NK-92 treated with Interleukin-12 subunit alpha and Interleukin-12 subunit beta, amount 100 ng/mL, for 24 hours (cell line): ENCODE results near the gene CDKN2B-AS1.
A peak's percentile ranks its signal among the peaks of the same experiment; 100 is the strongest.

Source experiments
- DNase-seq: peaks from one replicate; lab custom pipeline; 2025; lab: John Stamatoyannopoulos, UW

Gene CDKN2B-AS1

DNA sequence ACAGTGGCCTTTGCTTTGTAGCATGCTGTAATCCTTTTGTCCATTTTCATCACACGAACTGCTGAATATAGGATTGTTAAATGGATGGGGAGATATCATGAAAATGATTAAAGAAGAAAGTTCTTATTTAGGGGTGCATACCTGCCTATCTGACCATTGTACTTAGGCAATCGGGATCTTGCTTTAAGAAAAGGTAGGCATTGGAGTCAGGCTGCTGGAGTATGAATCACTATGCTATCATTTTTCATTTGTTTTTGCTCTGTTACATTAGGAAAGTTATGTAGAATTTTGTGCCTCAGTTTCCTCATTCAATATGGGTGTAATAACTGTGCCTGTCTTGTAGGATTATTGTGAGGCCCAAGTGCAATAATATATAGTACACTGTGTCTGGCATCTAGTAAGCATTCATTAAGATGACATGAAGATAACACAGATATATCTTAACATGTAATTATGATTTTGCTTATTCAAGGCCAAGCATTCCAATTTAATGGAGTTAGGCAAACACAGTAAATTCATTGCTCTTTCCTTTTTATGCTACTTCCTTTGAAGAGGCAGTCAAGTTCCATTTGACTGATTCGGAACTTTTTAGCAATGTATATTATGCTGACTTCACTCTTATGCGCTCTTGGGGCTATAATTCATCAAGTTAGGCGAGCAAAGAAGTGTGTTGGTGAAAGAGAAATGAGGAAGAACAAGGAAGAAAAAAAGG, 124.4 kb downstream of the CDKN2B-AS1 start:
- DNase-seq = no peak

GRCh38 chr9:22119522-22120158, 125.0 kb downstream of the CDKN2B-AS1 start:
- DNase-seq = no peak

DNA sequence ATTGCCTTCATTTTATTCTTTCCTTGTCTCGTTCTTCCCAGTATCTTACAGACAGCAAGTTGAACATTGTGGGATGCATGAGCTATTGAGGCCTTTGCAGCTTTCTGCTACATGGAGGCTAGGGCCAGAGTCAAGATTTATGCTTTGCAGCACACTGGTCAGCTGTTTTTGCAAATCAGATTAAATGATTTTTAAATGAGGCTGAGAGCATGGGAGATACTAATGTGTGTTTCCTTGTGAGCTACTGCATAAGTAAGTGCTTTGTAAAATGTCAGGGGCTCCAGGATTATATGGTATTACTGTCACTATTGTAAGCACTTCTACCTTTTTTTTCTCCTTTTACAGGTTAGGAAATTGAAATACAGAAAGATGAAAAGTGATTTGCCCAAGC, 125.6 kb downstream of the CDKN2B-AS1 start:
- no peak for DNase-seq

GRCh38 chr9:22120595-22120994, 126.0 kb downstream of the CDKN2B-AS1 start:
- DNase-seq = no peak

DNA sequence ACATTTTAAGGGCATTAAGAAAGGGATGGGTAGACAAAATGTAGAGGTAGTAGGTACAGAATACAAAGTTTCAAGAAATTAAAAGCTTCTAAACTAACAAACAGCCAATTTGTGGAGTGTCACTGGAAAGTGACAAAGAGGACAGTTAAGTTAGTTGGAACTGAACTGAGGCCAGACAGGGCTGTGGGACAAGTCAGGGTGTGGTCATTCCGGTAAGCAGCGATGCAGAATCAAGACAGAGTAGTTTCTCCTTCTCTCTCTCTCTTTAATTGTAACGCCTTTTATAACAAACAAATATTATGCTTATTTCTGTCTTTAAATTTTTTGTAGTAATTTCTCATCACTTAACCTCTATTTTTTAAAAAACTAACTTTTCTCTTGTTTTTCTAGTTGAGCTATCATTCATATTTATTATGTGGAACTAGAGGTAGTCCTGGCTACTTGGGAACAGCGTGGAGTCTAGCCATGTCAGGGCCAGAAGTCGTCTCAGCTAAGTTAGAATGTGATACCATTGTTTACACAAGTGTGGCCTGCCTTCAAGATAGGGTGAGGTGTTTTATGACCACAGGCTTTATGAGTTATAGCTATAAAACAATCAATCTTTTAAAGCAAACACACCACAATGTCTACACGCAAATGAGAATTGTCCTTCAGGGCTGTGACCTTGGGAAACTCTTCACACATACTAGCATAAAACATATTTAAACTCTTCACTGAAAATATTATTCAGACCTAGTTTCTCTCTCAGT, 129.8 kb downstream of the CDKN2B-AS1 start:
- DNase-seq = no peak

GRCh38 chr9:22129133-22129532, 134.5 kb downstream of the CDKN2B-AS1 start:
- DNase-seq = no peak

GRCh38 chr9:22129633-22130032, 135.0 kb downstream of the CDKN2B-AS1 start:
- no peak for DNase-seq

DNA sequence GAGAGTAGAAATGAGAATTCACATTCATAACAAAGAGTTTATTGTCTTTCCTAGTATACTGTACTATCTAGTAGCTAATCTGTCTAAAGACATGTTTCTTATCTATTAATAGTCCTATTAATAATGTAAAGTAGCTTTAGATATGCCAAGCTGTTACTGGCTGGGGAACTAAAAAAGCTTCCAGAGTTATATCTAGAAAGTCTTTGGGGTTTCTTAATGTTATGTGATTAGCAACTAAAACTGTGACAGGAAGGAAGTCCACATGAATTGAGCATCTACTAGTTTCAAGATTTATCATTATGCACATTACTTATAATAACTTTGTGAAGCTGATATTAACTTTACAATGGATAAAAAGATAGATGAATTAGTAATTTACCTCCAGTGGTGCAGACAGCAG, 137.2 kb downstream of the CDKN2B-AS1 start:
- DNase-seq = no peak

DNA sequence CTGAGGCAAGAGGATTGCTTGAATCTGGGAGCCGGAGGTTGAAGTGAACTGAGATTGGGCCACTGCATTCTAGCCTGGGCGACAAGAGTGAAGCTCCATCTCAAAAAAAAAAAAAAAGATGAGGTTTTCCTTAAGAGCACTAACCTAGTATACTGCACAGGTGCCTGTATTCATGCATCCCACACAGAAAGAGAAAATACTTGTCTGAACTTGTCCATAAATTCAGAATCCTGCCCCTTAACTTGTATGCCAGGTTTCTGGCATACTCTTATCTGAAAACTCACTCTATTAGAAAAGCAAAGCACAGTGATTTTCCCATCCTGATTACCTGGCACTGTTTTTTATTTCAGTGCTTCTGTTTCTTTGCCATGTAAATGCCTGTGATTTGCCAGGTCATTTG, 139.8 kb downstream of the CDKN2B-AS1 start:
- DNase-seq = no peak

DNA sequence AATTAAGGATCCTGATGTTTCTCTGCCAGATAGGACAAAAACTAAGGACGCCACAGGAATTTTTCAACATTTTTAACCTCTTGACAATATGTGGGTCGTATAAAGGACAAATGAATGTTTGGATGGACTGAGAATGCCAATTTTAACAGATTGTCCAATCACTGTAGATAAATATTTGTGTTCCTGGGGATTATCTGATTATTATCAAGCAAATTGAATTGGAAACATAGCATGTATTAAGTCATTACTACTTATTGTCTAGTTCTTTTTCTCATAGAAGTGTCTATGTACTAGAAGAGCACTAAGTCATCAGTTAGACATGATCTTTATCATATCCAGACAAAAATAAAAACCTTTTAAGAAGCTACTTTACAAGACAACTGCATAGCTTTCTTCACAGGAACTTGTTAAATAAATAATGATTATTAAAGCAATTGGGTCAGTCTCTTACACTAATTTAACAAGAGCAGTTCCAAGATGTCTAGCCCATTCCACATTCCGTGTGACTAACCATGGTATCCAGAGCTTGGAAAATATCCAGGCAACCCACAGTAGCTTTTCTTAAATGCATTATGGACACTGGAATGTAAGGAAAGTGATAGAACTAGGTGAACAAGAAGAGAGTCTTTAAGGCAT, 142.0 kb downstream of the CDKN2B-AS1 start:
- no peak for DNase-seq

DNA sequence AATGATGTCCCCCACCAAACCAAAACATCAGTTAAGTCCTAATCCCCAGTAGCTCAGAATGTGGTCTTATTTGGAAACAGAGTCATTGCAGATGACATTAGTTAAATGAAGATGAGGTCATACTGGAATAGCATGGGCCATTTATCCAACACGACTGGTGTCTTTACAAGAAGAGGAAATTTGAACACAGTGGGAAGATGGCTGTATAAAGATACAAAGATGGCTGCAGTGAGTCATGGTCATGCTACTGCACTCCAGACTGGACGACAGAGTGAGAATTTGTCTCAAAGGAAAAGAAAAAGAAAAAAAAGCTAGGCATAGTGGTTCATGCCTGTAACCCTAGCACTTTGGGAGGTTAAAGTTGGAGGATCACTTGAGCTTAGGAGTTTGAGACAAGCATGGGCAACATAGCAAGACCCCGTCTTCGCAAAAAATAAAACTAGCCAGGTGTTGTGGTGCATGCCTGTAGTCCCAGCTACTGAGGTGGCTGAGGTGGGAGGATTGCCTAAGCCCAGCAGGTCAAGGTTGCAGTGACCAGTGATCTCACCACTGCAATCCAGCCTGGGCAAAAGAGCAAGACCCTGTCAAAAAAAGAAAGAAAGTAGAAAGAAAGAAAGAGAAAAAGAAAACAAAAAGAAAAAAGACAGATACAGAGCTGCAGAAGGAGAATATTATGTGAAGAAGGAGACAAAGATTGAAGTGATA, 144.5 kb downstream of the CDKN2B-AS1 start:
- DNase-seq = no peak

GRCh38 chr9:22141908-22142307, 147.3 kb downstream of the CDKN2B-AS1 start:
- peak; percentile 10 for DNase-seq

DNA sequence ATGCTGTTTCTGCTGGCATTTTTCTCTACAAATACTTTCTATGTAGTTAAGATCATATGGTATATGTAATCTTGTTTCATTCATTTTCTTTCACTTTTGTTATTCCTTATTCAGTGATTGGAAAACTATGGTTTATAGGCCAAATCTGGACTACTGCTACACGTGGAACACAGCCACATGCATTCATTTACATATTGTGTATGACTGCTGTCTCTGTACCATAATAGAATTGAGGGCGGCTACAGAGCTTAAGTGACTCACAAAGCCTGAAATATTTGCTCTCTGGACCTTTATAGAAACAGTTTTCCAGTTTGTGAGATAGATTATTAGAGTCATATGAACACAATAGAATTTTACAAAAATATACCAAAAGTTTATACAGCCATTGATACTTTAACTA, 148.1 kb downstream of the CDKN2B-AS1 start:
- no peak for DNase-seq

DNA sequence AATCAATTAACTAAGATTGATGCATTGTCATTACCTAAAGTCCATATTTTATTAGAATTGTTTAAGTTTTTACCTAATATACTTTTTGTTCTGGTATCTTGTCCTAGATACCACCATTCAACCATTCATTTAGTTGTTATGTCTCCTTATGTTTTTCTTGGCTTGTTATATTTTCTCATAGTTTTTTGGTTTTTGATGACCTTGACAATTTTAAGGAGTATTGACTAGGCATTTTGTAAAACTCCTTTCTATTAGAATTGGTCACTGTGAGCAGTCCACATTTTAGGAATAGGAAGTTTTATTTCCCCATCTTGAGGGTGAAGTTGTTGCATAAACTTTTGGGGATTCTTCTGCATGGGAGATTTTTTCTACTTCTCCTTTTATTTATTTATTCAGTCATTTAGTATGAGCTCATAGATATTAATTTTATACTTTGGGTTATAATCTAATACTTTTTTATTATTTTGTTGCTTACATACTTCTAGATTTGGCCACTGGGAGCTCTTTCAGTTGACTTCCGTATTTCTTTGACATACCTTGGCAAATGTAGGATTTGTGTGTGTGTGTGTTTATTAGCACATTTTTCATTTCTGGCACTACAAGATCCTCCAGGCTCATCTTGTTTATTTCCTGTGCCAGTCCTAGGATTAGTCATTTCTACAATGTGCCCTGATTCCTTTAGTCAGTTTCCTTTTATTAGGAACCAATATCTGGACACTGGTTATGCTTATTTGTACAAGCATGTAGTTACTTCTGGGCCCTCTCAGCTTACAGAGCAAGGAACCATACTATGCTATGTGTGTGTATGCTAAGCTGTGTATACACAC, 149.4 kb downstream of the CDKN2B-AS1 start:
- no peak for DNase-seq

DNA sequence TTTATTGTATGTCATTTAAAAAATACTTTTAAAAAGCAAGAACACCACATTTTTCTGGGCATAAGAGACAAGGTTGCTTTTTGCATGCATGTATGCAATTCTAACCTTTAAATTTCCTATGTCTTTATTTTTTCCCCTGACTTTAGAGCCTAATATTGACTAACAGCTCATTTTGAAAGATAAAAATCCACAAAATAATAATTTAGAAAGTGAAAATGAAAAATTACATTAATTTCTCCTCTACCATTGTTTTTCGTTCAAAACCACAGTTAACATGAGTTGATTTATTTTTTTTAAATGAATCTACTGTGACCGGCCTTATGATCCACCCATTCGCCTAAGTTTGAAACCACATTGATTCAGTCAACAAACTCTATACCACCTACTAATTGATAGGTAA, 152.0 kb downstream of the CDKN2B-AS1 start:
- DNase-seq = no peak

DNA sequence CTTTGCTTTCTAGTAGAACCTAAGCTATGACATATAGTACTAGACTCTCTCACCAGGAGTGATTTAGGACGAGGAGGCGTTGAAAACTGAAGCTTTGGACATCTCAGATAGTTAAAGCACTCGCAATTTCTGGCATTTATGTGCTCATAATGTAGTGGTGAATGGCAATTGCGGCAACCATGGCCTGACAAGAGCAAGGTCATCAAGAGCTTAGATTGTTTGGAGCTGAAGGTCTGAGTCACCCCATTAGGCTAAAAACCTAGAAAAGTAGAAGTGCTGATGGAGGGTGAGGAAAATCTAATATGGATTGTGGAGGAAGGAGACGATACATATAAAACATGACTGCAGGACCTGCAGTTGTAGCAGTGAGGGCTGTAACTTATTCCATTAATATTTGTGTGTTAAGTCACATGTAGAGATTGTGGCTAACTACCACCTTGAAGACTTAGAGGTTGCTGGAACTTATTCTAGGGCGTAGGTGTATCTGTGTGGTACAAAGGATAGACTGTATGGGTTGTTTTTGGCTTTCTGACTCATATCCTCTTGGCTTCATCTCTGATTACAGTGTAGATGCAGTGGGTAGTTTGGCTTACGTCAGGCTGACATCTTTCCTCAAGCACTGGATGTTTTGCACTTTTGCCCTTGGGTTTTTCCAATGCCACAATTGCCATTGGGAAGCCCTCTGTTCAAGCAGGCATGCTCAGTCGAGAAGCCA, 153.4 kb downstream of the CDKN2B-AS1 start:
- no peak for DNase-seq

DNA sequence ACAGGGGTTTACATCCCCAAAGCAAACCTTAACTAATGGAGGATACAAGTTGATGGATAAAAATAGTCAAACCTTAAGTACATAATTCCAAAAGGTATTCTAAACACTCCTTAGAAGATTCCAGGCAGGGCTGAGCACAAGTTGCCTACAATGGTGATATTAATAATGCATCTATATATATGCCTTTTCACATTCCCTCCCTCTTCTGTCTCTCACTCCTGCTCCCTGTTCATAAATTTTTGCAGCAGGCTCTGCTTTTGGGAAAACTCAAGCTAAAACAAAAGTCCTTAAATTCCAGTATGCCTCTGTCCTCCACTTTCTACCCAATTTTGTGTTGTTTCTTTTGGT, 153.9 kb downstream of the CDKN2B-AS1 start:
- no peak for DNase-seq

GRCh38 chr9:22148876-22149637, 154.5 kb downstream of the CDKN2B-AS1 start:
- DNase-seq = no peak

- no peak for DNase-seq
Observed at GRCh38 chr9:22154064-22154463, 159.5 kb downstream of the CDKN2B-AS1 start.

DNA sequence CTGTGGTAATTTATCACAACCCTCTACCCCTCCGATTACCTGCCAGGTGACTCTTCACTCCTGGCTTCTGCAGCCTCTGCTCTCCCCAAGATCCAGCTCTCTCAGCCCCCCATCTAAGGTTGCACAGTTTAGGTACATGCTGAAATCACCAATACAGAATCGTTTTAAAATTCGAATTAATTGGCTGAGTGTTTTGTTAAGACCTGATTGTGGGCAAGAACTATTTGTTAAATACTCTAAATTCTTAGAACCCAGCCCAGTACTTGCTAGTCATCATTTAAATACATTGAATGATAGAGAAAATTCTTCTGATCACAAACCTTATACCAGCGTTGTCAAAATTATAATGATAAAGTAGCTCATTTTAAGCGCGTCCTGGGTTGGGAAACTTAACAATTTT, 162.0 kb downstream of the CDKN2B-AS1 start:
- DNase-seq = no peak
